HG02763 (cell line): Measurements from ENCODE around the gene OBSCN.
"Not testable (repeated sequence)": the region's sequence is repeated elsewhere in the genome, so short reads cannot be mapped to it uniquely, and the experiment has no call there.

Experiments
- ATAC-seq: cut with Tn5 transposase; IDR thresholded peaks from one replicate; pipeline ENCODE4 v1.9.1; 2021; ENCODE audit warnings: mild to moderate bottlenecking, moderate library complexity; ENCODE audit not compliant: unreplicated experiment

OBSCN gene

DNA sequence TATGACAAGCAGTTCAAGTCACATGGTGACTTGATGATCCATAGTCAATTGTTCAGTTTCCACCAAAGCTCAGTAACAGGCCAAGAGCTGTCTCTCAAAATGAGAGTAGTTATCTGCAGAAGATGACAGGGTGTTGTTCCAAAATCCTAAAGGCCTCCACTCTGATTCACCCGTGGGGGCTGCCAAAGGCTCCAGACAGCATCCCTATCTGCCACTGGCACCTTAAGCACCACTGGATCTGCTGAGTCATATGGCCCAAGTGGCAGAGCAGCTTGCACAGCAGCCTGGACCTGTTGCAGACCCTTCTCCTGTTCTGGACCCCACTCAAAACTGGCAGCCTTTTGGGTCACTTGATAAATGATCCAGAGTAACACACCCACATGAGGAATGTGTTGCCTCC lies 44.6 kb downstream of the OBSCN start:
- ATAC-seq: not testable (repeated sequence)

DNA sequence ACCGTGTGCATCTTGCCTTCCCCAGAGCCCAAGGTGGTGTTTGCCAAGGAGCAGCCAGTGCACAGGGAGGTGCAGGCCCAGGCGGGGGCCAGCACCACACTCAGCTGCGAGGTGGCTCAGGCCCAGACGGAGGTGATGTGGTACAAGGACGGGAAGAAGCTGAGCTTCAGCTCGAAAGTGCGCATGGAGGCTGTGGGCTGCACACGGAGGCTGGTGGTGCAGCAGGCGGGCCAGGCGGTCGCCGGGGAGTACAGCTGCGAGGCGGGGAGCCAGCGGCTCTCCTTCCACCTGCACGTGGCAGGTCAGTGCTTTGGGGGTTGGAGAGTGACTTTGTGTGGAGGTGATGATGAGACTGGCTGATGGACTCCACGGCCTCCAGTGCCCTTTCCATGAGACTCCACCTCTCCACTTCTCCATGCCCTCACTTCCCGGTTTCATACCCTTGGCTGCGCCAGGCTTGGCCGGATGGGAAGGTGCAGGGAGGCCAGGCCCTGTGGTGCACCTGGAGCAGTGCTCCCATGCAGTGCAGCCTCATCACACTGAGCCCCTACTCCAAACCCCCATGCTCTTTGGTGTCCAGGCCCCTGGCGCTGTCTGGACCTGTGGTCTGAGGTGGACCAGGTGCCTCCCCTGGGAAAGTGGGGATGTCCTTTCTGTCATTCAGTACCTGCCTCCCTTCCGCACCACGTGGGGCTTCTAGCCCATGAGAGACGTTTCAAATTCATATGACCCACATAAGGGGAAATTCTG lies 49.0 kb downstream of the OBSCN start:
- ATAC-seq: no peak

DNA sequence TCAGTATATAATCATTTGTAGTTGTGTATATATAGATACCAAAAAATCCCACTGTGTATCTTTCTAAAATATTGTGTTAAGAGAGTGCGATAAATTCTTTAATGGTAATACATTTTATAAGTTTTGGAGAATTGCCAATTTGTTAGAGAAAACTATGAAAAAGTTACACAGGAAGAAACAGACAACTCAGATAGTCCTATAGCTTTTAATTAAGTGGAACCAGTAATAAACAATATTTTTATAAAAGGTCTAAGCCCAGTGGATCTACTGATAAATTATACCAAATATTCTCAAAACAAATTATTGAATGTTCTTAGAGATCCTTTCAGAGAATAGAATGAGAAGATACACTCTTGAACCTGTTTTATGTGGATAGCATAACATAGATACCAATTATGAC lies 50.6 kb downstream of the OBSCN start:
- ATAC-seq: no peak

DNA sequence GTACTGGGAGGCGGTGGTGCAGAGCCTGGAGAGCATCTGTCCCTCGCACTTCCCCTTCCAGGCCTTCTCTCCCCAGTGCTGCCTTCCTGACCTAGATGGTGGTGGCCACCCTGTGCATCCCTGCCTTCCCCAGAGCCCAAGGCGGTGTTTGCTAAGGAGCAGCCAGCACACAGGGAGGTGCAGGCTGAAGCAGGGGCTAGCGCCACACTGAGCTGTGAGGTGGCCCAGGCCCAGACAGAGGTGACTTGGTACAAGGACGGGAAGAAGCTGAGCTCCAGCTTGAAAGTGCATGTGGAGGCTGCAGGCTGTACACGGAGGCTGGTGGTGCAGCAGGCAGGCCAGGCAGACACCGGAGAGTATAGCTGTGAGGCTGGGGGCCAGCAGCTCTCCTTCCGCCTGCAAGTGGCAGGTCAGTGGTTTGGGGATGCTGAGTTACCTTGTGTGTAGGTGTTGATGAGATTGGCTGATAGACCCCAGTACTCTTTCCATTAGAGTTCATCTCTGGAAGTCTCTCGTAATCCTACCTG lies 51.6 kb downstream of the OBSCN start:
- ATAC-seq: no peak

DNA sequence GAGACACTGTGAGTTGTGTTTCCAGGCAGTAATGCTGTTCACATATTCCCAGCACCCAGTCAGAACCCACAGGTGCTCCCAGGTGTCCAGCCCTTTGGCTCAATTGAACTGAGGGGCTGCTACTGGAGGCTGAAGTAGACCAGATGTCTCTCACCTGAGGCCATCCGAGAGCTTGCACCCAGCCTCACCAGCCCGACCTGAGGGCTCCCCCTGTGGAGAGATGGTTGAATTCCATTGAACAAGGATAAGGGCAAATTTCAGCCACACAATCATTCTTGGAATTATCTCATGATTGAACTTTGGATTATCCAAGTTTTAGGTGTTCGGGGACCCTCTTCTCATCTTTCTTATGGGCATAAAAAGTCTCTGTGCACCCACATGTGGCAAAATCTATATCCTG lies 52.1 kb downstream of the OBSCN start:
- ATAC-seq: no peak

DNA sequence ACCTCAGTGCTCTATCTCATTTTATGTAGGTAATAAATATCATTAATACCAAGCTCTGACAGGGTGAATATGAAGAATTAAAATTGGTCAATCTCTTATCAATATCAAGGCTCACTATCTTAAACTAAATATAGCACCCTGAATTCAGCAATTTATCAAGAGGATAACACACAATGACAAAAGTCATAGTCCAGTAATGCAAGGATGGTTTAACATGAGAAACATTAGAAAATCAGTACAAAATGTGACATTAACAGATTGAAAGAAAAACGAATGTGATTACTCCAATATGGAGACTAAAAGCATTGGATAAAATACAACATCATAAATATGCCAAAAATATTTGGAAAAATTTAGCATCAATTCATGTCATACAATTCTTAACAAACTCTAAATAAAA lies 53.9 kb downstream of the OBSCN start:
- ATAC-seq: no peak

DNA sequence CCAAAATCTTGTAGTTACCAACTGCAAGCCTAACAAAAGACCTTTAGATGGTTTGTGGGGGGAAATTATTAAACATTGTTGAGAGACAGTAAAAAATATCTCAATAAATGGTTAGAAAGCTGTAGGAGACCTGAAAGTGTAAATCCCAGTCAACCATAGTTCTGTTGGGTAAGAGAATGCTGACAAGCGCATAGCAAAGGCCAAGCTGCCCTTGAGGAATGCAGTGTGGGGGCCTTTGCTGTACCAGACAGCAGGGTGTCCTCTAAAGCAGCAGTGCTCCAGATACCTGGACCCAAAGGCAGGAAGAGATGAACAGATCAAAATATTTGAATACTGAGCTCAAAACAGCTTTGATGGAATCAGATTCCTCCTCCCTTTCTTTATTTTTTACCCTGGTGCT lies 54.6 kb downstream of the OBSCN start:
- ATAC-seq: no peak

DNA sequence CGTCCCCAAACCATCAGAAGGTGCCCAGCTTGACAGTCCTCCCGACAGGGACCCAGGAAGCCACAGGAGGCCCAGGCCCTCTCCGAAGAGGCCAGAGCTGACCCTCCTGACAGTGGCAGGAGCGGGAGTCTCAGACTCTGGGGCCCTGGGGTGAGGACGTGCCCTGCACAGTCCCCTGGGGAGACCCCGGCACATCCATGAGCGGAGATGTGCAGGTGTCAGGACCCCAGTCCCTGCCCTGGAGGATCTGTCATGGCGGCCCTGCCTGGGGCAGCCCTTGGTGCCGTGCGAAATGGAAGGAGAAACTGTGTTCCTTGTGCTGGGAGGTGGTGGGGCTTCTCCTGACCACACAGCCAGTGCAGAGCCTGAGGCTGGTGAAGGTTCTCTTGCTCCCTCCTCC lies 55.8 kb downstream of the OBSCN start:
- ATAC-seq: no peak

DNA sequence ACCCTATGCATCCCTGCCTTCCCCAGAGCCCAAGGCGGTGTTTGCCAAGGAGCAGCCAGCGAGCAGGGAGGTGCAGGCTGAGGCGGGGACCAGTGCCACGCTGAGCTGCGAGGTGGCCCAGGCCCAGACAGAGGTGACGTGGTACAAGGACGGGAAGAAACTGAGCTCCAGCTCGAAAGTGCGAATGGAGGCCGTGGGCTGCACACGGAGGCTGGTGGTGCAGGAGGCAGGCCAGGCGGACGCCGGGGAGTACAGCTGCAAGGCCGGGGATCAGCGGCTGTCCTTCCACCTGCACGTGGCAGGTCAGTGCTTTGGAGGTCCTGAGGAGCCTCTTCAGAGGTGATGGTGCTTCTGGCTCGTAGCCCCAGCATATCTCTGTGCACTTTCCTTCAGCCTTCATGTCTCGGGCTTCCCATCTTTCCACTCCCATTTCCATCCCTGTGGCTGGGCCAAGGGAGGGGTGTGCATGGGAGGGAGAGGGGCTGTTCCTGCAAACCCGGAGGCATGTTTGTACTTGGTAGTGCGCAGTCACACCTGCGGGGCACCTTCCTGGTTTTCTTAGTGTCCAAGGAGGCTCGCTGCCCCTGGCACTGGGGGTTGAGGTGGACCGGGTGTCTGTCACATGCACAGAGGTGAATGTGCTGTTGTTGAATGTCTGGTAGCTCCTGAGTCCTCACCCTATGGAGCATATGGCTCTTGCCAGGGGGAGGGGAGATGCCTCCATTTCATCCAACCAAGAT lies 56.4 kb downstream of the OBSCN start:
- no peak for ATAC-seq

DNA sequence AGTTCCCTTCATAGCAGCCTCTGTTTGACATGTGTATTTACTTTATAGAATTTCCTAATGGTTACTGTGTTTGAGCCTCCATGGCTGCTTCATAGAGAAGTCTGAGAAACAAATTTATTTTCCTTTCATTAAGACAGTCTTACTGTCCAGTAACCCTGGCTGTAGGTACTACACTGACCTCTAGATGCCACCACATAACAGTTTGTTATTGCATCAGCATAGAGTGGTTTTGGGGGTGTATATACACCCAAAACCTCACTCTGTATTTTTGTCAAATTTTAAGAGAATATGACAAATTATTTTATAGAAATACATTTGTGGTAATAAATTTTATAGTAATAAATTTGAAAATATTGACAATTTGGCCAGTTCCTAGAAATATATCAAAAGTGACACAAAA lies 57.3 kb downstream of the OBSCN start:
- ATAC-seq: no peak

DNA sequence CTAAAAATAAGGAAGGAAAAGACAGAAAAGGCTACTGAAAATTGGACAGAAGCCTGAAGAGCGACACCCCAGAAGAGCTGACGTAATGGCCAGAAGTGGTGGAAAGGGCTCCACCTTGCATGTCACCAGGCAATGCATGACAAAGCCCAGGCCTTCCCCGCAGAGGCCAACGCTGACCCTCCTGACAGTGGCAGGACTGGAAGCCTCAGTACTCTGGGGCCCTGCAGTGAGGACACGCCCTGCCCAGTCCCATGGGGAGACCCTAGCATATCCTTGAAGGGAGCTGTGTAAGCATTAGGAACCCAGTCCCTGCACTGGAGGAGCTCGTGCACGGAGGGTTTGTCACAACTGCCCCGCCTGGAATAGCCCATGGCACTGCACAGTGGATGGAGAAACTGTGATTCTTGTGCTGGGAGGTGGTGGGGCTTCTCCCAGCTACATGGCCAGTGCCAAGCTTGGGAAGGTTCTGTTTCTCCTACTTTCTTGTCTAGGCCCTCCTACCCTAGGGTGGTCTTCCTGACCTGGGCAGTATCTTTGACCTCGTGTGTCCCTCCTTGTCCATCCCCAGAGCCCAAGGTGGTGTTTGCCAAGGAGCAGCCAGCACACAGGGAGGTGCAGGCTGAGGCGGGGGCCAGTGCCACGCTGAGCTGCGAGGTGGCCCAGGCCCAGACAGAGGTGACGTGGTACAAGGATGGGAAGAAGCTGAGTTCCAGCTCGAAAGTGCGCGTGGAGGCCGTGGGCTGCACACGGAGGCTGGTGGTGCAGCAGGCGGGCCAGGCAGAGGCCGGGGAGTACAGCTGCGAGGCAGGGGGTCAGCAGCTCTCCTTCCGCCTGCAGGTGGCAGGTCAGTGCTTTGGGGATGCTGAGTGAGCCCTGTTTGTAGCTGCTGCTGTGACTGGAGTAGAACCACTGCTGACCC lies 60.4 kb downstream of the OBSCN start:
- no peak for ATAC-seq

DNA sequence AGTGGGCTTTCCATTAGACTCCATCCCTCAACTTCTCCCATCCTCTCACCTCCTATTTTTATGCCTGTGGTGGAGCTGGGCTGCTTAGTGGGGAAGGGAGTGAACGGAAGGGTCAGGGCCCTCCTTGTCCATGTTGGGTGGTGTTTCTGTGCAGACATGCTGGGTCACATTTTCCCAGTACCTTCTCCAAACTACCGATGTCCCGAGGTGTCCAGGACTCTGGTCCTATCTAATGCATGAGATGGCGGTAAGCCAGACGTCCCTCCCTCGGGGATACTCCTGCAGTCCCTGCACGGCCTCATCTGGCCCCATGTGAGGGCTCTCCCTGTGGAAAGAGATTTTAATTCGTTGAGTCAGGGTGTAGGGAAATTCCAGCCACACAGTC lies 61.0 kb downstream of the OBSCN start:
- ATAC-seq: no peak

DNA sequence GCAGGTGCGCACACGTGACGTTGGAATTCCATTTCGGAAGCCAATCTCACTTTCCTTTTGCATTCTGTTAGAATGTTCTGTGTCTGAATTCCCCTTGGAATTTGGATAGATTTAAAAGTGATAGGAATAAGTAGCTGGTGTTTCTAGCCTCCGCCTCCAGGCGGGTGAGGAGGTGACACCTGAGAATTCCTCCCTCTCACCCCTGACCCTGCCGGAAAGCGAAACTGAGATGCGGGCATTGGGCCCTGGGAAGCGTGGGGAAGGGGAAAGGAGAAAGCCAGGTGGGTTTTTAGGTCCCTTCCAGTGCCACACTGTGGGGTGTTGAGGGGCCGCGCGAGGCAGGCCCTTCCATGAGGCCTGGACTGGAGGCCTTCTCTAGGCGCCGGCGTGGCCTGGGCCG lies 61.6 kb downstream of the OBSCN start:
- ATAC-seq: not testable (repeated sequence)

DNA sequence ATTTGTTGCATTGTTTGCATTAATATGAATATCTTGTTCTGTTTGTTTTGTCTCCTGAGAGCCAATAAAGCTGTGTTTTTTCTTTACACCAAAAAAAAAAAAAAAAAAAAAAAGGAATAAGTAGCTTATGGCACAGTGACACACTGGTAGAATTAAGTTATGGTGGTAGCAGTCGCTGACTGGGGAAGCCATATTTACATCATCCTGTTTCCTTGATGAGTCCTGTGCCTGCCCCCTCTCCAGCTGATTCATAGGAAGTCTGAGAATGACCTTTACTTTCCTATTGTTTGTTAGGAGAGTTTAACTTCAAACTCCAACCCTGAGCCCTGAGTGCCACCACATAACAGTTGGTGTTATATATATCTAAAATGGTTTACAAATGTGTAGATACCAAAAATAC lies 62.2 kb downstream of the OBSCN start:
- no peak for ATAC-seq

DNA sequence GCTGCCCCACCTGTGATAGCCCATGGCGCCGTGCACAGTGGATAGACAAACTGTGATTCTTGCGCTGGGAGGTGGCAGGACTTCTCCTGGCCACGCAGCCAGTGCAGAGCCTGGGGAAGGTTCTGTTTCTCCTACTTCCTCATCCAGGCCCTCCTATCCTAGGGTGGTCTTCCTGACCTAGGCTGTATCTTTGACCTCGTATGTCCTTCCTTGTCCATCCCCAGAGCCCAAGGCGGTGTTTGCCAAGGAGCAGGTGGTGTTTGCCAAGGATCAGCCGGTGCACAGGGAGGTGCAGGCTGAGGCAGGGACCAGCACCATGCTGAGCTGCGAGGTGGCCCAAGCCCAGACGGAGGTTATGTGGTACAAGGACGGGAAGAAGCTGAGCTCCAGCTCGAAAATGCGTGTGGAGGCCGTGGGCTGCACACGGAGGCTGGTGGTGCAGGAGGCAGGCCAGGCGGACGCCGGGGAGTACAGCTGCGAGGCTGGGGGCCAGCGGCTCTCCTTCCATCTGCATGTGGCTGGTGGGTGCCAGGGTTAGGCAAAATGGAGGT lies 63.9 kb downstream of the OBSCN start:
- ATAC-seq: no peak

DNA sequence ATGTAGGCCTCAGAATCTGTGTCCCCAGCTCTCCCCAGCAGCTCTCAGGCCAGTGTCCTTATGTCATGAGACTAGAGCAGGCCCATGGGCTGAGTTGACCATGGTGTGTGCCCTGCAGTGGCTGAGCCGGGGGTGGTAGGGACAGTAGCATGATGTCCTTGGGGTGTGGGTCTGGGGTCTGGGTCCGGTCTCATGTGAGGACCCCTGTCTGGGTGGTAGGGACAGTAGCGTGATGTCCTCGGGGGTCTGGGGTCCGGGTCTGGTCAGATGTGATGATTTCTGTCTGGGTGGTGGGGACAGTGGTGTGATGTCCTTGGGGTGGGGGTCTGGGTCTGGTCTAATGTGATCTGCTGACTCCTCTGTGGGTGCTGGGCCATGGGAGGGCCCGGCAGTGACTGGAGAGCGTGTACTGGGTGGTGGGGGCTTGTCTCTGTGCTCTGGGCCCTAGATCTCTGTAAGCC lies 64.5 kb downstream of the OBSCN start:
- no peak for ATAC-seq

DNA sequence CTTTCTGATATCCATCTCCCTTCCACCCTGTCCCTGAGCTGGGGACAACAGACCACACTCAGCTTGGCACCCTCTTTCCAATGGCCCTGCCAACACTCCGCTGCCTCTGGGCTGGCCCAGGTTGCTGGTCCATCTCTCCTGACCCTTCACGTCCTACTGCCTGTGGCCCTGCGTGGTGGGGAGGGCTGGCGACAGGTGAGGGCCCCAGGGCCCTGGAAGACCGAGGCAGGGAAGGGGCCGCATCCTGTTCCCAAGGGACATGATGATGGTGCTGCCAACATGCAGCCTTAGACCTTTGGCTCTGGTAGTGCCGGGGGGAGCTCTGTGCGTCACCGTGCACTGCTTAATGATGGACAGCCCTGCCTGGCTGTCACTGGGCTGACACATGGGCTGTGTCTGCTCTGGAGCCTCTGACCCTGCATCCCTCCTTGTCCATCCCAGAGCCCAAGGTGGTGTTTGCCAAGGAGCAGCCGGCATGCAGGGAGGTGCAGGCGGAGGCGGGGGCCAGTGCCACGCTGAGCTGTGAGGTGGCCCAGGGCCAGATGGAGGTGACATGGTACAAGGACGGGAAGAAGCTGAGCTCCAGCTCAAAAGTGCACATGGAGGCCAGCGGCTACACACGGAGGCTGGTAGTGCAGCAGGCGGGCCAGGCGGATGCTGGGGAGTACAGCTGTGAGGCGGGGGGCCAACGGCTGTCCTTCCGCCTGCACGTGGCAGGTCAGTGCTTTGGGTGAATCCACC lies 65.2 kb downstream of the OBSCN start:
- ATAC-seq: no peak

DNA sequence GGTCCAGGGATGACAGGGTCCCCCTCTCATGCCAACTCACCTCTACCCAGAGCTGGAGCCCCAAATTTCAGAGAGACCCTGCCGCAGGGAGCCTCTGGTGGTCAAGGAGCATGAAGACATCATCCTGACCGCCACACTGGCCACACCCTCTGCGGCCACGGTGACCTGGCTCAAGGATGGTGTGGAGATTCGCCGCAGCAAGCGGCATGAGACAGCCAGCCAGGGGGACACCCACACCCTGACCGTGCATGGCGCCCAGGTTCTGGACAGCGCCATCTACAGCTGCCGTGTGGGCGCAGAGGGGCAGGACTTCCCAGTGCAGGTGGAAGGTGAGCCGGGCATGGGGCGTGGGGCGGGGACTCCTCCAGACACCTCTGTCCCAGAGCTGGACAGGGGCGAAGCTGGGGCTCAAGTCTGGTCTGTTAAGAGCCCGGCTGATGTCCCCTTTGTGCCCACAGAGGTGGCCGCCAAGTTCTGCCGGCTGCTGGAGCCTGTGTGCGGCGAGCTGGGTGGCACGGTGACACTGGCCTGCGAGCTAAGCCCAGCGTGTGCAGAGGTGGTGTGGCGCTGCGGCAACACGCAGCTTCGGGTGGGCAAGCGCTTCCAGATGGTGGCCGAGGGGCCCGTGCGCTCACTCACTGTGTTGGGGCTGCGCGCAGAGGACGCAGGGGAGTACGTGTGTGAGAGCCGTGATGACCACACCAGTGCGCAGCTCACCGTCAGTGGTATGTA lies 66.0 kb downstream of the OBSCN start:
- ATAC-seq: no peak

DNA sequence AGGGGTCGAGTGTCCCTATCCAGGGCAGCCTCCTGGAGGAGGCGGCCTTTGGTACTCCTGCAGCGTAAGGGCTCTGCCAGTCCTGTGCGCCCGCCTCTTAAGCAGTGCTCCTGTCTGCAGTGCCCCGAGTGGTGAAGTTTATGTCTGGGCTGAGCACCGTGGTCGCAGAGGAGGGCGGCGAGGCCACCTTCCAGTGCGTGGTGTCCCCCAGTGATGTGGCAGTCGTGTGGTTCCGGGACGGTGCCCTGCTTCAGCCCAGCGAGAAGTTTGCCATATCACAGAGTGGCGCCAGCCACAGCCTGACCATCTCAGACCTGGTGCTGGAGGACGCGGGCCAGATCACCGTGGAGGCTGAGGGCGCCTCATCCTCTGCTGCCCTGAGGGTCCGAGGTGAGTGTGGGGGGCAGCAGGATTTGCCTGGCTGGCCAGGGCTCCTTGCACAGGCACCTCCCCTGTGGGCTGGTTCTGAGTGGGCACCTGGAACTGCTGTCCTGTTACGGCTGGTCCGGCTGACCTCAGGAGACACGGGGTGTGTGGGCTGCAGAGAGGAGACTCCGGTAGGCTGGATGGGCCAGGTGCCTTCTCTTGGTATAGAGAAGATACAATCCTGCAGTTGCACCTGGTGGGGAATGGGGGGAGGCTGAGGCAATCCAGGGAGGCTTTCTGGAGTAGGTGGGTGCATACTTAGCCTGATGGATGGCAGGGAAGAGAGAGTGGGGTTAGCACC lies 66.8 kb downstream of the OBSCN start:
- ATAC-seq: no peak
